K562 (cell line): ENCODE measurements around the gene WWP2. TPM values are rescaled to one million over a fixed set of nuclear protein-coding genes. Genes with fewer than 3 reads are reported as not detected.
A peak's percentile ranks its signal among the peaks of the same experiment; 100 is the strongest.

ENCODE experiments used
- CBX5 ChIP-seq: IDR thresholded peaks from 2 replicates; pipeline ENCODE4 v1.6.1; 2014; ENCODE audit warnings: low read depth, borderline replicate concordance
- CREM ChIP-seq: IDR thresholded peaks from 2 replicates; pipeline ENCODE4 v1.6.1; 2014; ENCODE audit warnings: antibody characterized with exemption, low read depth
- EGR1 ChIP-seq: fragments of 450-650 bp; conservative IDR thresholded peaks from 2 replicates; pipeline ENCODE4 v1.6.1; 2017; ENCODE audit warnings: mild to moderate bottlenecking
- FOXA1 ChIP-seq: fragments of 450-650 bp; IDR thresholded peaks from 2 replicates; pipeline ENCODE4 v1.6.1; 2016; ENCODE audit warnings: mild to moderate bottlenecking, borderline replicate concordance
- NFIC ChIP-seq: fragments of 450-650 bp; IDR thresholded peaks from 2 replicates; pipeline ENCODE4 v1.6.1; 2017; ENCODE audit warnings: mild to moderate bottlenecking, inconsistent platforms
- POLR3A ChIP-seq: IDR thresholded peaks from 2 replicates; pipeline ENCODE4 v1.6.1; 2011; ENCODE audit warnings: borderline replicate concordance, mild to moderate bottlenecking, moderate library complexity; ENCODE audit not compliant: insufficient read length, insufficient read depth; ENCODE audit errors: extremely low read depth
- PTBP1 ChIP-seq: fragments of 200-400 bp; formaldehyde crosslinking; IDR thresholded peaks from 2 replicates; pipeline ENCODE4 v1.6.1; 2017; ENCODE audit warnings: low read depth, low read length
- RUNX1 ChIP-seq: sonication (generic); IDR thresholded peaks from 2 replicates; pipeline ENCODE4 v1.6.1; 2016; ENCODE audit warnings: antibody characterized with exemption, low read depth
- THRA ChIP-seq: fragments of 450-650 bp; IDR thresholded peaks from 2 replicates; pipeline ENCODE4 v1.6.1; 2017; ENCODE audit warnings: mild to moderate bottlenecking, moderate library complexity
- XRCC3 ChIP-seq: fragments of 450-650 bp; IDR thresholded peaks from 2 replicates; pipeline ENCODE4 v1.6.1; 2017; ENCODE audit warnings: mild to moderate bottlenecking, moderate library complexity
- ZKSCAN8 ChIP-seq: fragments of 200-800 bp; sonication (Bioruptor generic); IDR thresholded peaks from 2 replicates; pipeline ENCODE4 v1.6.1; 2016; ENCODE audit warnings: missing genetic modification characterization, missing compliant biosample characterization
- ZNF146 ChIP-seq: IDR thresholded peaks from one replicate; pipeline ENCODE4 v1.6.1; 2018; ENCODE audit warnings: missing compliant biosample characterization; ENCODE audit not compliant: unreplicated experiment
- ZNF699 ChIP-seq: fragments of 250-450 bp; sonication (Bioruptor Pico); IDR thresholded peaks from 2 replicates; pipeline ENCODE4 v1.8.0; 2021; ENCODE audit warnings: mild to moderate bottlenecking, moderate library complexity; ENCODE audit not compliant: insufficient replicate concordance
- polyA plus RNA-seq, 8 experiments: library from polyadenylated mRNA; depleted of rRNA in 4 of 8; stranded (reverse) in 5 of 8; unstranded in 3 of 8; fragments of >200 nt; fragmentation: Nextera tagmentation in 2 of 8; fragmentation: Illumina TruSeq in 1 of 8; extraction: Ambion mirVana in 2 of 8; extraction: Trizol in 1 of 8; gene quantifications; 2 replicates each; pipeline versions ENCODE4 v1.2.1 to v1.2.3, GENCODE V29; 2011 to 2014; ENCODE audit warnings: inconsistent platforms in 1 of 8, missing spikeins in 1 of 8
- total RNA-seq, 7 experiments: library from RNA; depleted of rRNA in 6 of 7; stranded (reverse); fragments of >200 nt in 6 of 7; fragmentation: Illumina TruSeq in 2 of 7; extraction: Trizol in 2 of 7; gene quantifications; 2 replicates each; pipeline versions ENCODE4 v1.2.1 to v1.2.3, GENCODE V29; 2011 to 2021; ENCODE audit warnings: low replicate concordance in 1 of 7
- TF ChIP-seq, protein P1 (sequence below): IDR thresholded peaks from 3 replicates; pipeline ENCODE4 v1.6.1; 2011; ENCODE audit warnings: borderline replicate concordance, mild to moderate bottlenecking, moderate library complexity; ENCODE audit not compliant: insufficient read length; ENCODE audit errors: extremely low read depth

WWP2 gene
- total and polyA plus RNA-seq, 9 of the 15 experiments (the other 6 are each of a cell fraction or from before 2014, with no cell fraction given), result 1.9 to 34.4 (median 14.6) TPM

- no peak for TF ChIP-seq THRA
- TF ChIP-seq, protein P1, sequence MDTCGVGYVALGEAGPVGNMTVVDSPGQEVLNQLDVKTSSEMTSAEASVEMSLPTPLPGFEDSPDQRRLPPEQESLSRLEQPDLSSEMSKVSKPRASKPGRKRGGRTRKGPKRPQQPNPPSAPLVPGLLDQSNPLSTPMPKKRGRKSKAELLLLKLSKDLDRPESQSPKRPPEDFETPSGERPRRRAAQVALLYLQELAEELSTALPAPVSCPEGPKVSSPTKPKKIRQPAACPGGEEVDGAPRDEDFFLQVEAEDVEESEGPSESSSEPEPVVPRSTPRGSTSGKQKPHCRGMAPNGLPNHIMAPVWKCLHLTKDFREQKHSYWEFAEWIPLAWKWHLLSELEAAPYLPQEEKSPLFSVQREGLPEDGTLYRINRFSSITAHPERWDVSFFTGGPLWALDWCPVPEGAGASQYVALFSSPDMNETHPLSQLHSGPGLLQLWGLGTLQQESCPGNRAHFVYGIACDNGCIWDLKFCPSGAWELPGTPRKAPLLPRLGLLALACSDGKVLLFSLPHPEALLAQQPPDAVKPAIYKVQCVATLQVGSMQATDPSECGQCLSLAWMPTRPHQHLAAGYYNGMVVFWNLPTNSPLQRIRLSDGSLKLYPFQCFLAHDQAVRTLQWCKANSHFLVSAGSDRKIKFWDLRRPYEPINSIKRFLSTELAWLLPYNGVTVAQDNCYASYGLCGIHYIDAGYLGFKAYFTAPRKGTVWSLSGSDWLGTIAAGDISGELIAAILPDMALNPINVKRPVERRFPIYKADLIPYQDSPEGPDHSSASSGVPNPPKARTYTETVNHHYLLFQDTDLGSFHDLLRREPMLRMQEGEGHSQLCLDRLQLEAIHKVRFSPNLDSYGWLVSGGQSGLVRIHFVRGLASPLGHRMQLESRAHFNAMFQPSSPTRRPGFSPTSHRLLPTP, result no peak
- TF ChIP-seq ZKSCAN8, result no peak
- TF ChIP-seq FOXA1, result no peak
- peak; percentile 37; the same call in 1 of the 2 replicates for TF ChIP-seq EGR1
- TF ChIP-seq NFIC, result no peak
- no peak for TF ChIP-seq POLR3A
- no peak for TF ChIP-seq ZNF146
- TF ChIP-seq XRCC3, result no peak
- TF ChIP-seq CBX5, result no peak
- TF ChIP-seq CREM, result peak; percentile 40; the same call in 1 of the 2 replicates
- no peak for TF ChIP-seq PTBP1
- peak; percentile 23; the same call in 1 of the 2 replicates for TF ChIP-seq RUNX1
- TF ChIP-seq ZNF699 (CRISPR knock-in tag), result no peak
Observed at GRCh38 chr16:69725480-69726312, 36.4 kb upstream of the WWP2 start (continued).
